ENCODE data around the gene PRPH2.
"Not testable (repeated sequence)": the region's sequence is repeated elsewhere in the genome, so short reads cannot be mapped to it uniquely, and the experiment has no call there.

PRPH2 gene

DNA sequence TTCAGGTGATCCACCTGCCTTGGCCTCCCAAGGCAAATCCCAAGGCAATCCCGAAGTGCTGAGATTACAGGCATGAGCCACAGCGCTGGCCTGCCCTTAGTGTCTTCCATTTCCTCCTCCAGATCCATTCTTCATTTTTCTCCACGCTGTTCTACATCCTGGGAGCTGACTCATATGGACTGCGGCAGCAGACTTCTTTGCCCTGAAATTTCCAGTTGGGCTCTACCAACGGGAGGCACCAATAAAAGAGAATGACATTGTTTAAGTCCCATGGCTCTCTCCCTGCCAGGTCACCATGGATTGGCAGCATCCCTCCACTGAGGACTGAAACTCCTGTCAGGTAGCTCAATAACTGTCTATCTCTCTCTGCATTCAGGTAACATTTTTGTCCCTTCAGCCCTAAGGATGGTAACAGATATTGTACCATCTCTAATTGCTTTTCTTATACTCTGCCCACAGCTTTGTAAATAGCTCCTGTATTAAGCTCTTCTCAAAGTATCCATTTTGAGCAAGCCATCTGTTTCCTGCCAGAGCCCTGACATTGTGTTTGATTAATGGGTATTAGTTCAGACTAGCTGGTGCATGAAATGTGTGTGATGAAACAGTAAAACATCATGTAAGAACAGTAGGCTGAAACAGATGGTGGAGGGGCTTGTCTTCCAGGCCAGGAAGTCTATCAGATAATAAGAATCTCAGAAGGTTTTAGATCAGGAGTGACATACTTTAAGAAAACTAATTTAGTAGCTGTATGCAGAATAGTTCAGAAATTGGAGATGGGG is 19.9 kb upstream of the PRPH2 start:
- DNase-seq (ENCODE audit: low spot score), result peak; percentile 60

DNA sequence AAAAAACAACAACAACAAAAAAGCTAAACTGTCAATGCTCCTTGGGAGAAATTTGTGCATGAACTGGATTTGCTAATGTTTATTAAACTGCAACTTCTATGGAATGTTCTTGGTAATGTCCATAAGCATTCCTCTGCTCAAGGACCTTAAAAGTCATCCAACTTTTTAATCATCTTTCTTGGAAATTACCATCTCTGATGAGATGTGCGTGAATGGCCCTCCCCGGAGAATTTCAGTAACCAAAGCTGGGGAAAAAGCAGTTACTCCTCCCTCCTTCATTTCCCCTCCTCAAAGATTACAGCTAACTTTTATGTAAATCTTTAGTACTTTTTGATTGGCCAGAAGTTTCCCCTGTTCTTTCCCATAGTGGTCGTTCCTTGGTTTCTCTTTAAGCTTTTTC is 18.3 kb upstream of the PRPH2 start:
- DNase-seq (ENCODE audit: low spot score), result no peak

DNA sequence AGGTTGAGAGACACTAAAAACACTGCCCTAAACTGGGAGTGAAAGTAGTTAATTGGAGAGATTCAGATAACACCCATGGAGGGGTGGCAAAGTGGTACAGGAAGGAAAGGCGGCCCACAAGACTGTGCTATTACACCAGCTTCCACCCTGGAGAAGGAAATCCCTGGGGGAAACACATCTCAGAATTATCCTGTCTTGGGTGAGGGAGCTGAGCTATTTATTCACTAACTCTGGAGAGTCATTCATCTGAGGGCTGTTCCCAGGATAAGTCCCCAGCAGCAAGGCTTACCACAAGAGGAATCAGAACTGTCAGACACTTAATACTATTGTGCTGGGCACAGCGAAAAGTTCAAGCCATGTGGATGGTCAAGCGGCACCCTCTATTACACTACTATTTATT is 13.6 kb upstream of the PRPH2 start:
- DNase-seq (ENCODE audit: low spot score), result peak; percentile 81

DNA sequence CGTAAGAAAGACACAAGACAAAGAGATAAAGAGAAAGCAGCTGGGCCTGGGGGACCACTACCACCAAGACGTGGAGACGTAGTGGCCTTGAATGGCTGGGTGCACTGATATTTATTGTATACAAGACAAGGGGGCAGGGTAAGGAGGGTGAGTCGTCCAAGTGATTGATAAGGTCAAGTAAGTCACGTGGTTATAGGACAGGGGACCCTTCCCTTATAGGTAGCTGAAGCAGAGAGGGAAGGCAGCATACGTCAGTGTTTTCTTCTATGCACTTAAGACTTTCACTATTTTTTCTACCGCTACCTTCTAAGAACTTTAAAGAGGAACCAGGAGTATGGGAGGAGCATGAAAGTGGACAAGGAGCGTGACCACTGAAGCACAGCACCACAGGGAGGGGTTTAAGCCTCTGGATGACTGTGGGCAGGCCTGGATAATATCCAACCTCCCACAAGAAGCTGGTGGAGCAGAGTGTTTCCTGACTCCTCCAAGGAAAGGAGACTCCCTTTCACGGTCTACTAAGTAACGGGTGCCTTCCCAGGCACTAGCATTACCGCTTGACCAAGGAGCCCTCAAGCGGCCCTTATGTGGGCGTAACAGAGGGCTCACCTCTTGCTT is 11.6 kb upstream of the PRPH2 start:
- peak; percentile 89 for DNase-seq (ENCODE audit: low spot score)

DNA sequence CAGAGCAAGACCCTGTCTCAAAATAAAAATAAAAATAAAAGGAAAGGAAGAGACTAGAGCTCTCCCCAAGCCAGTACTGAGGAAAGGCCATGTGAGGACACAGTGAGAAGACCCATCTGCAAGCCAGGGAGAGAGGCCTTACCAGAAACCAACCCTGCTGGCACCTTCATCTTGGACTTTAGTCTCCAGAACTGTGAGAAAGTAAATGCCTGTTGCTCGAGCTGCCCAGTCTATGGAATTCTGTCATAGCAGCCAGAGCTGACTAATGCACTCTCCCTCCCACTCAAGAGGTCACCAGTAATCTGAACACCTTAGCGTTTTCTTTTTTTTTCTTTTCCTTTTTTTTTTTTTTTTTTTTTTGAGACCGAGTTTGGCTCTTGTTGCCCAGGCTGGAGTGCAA is 7.3 kb upstream of the PRPH2 start:
- peak; percentile 61 for DNase-seq (ENCODE audit: low spot score)

DNA sequence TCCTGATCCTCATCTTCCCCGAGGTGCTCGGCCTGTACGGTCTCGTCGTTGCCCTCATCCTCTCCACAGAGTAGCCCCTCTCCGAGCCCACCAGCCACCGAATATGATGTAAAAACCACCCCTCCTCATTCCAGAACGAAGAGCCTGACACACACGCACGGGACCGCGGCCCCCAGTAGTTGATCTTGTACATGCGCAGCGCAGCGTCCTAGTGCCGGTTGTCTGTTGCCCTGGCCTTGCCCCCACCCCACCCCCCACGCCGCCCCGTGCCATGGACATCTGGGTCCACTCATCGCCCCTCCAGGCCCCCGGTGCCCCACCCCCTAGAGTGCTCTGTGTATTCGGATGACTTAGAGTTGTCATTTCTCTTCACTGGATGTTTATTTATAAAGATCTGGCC is 5.2 kb upstream of the PRPH2 start:
- DNase-seq (ENCODE audit: low spot score), result no peak

DNA sequence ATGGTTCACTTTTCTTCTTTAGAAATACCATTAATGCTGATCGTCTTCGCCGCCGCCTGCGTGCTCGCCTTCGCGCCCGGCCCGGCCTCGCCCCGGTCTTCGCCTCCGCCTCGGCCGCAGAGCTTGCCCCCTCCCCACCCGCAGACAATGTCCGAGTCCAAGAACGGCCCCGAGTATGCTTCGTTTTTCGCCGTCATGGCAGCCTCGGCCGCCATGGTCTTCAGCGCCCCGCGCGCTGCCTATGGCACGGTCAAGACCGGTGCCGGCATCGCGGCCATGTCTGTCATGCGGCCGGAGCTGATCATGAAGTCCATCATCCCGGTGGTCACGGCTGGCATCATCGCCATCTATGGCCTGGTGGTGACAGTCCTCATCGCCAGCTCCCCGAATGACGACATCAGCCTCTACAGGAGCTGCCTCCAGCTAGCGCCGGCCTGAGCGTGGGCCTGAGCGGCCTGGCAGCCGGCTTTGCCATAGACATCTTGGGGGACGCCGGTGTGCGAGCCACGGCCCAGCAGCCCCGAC is 4.8 kb upstream of the PRPH2 start:
- DNase-seq (ENCODE audit: low spot score), result no peak

DNA sequence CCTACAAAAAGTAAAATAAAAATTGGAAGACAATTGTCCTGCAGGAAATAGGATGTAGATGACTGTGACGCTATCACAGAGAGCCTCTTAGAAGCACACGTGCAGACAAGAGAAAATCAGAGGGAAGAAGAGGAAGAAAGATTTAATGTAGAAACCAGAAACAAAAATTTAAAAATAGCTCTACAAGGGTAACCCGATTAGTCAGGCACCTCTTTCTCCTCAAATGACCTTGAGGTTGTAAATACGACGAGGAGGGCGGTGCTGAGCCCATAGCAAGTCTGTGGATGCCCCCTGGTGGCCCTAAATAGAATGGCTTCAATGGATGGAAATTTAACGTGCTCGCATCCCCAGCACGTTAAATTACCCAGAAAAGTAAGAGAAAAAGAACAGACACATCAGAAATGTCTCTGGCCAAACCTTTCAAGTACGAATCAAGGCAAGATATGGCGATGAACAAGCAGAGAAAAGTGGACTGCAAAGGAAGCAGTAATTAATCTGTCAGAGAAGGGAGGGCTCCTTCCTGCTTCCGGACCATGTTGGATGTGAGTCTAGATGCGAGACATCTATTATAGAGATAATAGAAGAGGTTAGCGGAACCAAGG is 4.2 kb upstream of the PRPH2 start:
- peak; percentile 87 for DNase-seq (ENCODE audit: low spot score)

DNA sequence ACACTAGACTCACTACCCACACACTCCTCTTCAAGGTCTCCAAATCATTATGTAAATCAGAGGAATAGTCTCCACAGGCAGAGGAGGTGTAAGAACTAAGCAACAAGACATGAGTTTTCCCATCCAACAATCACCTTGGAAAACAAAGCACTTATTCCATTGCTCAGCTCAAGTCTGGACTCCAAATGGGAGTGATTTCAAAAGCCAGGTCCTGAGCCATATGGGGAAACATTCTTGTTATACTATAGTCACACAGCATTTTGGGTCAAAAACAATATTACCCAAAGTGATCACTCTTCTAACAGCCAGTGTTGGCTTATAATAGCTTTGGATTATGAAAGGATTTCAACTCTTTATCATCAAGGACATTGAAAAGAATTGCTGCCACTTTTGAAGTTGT is 3.6 kb upstream of the PRPH2 start:
- DNase-seq (ENCODE audit: low spot score), result no peak

DNA sequence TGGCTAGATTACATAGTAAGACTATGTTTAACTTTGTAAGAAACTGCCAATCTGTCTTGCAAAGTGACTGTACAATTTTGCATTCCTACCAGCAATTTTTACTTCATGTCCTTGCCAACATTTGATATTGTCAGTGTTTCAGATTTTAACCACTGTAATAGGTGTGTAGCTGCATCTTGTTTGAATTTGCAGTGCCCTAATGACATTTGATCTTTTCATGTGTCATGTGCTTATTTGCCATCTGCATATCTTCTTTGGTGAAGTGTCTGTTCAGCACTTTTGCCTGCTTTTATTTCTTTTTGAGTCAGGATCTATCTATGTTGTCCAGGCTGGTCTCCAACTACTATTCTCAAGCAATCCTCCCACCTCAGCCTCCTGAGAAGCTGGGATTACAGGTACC is 2.4 kb upstream of the PRPH2 start:
- DNase-seq (ENCODE audit: low spot score), result no peak

DNA sequence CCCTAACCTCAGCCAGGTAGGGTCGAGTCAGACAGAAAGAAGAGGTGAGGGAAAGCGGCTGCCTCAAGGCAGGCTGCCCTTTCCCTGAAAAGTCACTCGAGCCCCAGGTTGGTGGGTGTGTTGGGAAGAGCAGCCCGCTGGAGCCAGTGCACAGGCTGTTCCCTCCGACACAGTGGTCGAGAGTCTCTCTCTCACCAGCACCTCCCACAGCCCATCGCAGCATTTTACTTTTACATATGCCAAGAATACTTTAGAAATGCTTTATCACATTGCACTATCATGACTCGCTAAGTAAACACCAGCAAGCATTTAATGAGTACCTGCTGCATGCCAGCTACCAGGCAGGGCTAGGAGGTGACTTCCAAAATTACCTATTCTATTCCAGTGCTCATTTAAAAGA is 1.7 kb downstream of the PRPH2 start:
- peak; percentile 62 for DNase-seq (ENCODE audit: low spot score)

DNA sequence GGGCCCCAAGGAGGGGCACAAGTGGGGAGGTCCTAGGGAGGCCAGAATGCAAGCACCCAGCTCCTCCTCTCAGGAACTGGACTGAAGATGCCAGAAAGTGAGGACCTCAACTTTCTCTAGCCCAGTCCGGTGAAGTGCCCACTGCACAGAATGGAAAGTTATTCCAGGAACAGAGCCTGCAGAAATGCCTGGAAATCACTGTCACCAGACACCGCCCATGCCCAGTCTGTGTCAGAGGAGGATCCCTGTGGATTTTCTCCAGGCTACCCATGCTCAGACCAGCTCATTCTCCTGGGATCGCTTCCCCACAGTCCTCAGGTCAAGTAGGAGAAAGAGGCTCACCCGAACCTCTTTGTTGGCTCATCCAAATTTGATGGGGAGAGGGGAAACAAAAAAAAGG is 6.5 kb downstream of the PRPH2 start:
- no peak for DNase-seq (ENCODE audit: low spot score)

DNA sequence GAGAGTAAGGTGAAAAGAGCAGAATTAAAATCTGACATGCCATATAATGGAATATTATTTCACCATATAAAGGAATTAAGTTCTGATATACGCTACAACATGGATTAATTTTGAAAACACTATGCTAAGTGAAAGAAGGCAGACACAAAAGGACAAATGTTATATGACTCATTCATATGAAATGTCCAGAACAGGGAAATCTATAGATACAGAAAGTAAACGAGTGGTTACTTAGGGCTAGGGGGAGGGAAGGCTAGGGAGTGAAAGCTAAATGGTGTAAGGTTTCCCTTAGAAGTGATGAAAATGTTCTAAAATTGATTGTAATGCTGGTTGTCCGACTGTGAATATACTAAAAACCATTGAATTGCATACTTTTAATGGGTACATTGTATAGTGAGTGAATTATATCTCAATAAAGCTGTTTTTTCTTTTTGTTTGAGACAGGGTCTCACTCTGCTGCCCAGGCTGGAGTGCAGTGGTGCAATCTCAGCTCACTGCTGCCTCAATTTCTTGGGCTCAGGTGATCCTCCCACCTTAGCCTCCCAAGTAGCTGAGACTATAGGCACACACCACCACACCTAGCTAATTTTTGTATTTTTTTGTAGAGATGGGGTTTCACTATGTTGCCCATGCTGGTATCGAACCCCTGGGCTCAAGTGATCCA is 8.2 kb downstream of the PRPH2 start:
- DNase-seq (ENCODE audit: low spot score), result peak; percentile 21

DNA sequence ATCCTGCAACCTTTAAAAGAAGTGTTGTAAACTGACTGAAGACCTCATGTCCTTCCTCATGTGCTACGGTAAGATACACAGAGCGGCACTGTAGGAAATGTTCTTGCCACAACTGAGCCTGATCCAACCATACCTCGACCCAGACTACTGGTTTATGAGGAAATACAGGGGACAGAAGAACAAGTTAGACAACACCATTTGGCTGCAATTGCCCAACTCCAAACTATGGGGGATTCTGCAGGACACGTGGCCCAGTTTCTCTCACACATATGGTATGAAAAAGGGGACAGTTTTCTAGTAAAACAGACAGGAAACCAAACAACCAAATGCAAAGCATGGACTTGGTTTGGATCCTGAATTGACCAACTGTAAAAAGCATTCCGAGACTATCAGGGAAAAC is 10.5 kb downstream of the PRPH2 start:
- DNase-seq (ENCODE audit: low spot score), result no peak

DNA sequence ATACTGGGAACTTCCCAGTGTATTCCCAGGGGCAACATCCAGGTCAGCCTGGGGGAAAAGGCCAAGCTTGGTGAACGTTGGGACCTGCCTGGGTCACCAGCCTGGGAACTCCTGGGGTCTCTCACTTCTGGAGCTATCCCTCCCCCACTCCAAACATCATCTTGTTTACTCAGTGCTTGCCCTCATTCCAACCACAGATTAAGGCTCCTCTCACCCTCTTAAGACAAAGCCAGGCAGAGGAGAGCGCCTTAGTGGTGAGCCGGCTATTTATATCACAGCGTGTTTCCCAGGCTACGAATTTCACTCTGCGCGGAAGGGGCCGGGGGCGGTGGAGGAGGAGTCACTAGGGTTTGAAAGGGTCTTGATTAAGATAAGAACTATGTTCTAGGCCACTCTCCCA is 12.1 kb downstream of the PRPH2 start:
- no peak for DNase-seq (ENCODE audit: low spot score)

DNA sequence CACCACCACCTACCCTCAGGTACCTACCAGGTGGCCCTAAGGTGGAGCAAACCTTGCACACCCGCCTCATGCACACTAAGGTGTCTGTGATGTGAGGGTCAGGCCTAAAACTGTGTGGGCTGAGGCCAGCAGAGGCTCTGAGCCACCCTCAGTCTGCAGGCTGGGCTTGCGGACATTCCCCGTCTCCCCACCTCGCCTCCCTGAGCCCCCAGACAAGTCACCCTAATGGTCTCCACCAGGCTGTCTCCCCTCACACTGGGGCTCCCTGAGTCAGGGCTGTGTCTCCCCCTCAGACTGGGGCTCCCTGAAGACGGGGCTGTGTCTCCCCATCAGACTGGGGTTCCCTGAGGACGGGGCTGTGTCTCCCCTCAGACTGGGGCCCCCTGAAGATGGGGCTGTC is 12.5 kb downstream of the PRPH2 start:
- DNase-seq (ENCODE audit: low spot score), result no peak

DNA sequence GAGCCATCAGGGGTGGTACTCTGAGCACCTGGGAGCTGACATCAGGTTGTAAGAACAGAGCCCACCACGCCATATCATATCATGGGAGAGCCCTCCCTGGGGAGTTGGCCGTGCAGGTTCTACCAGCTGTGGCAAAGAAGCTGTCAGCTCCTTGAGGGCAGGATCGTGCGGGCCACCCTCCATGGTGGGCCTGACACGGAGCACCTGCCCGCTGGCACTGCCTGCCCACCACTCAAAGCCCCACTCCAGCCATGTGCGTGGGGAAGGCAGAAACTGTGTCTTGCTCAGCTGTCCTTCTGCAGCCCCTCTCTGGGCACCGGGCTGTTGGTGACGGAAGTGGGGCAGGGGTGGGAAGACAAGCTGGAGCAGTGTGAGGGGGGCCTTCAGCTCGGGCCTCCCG is 14.3 kb downstream of the PRPH2 start:
- DNase-seq (ENCODE audit: low spot score), result no peak

DNA sequence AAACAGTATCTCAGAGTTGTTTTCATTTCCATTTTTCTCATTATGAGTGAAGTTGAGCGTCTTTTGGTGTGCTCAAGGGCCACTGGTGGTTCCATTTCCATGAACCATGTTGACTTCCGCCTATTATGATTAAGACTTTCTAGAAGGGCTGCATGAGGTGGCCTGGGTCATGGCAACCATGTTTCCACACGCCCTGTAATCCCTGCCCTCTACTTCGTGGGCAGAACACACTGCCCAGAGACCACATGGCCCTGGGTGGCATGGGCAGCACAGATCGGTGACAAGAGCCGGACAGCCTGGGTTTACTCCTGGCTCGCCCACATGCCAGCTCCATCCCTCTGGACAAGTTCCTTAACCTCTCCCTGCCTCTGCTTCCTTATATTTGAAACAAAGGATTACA is 14.8 kb downstream of the PRPH2 start:
- DNase-seq (ENCODE audit: low spot score), result no peak

DNA sequence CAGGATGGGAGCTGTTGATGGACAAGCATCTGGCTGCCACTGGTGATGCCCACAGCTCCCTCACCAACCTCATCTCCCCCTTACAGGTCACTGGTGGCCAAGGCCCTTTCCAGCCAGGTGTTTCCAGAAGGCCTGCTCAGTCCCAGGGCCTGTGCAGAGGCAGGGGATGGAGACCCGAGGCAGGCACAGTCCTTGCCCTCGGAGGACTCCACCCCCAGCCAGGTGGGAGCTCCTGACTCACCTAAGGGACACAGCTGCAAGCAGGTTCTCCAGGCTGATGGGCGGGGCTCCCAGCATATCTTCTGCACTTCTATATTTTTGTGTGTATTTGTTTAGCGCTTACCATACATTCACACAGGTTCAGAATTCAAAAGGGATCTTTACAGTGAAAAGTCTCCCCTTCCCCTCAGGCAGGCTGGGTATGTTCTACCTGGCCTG is 17.4 kb downstream of the PRPH2 start:
- no peak for DNase-seq (ENCODE audit: low spot score)

DNA sequence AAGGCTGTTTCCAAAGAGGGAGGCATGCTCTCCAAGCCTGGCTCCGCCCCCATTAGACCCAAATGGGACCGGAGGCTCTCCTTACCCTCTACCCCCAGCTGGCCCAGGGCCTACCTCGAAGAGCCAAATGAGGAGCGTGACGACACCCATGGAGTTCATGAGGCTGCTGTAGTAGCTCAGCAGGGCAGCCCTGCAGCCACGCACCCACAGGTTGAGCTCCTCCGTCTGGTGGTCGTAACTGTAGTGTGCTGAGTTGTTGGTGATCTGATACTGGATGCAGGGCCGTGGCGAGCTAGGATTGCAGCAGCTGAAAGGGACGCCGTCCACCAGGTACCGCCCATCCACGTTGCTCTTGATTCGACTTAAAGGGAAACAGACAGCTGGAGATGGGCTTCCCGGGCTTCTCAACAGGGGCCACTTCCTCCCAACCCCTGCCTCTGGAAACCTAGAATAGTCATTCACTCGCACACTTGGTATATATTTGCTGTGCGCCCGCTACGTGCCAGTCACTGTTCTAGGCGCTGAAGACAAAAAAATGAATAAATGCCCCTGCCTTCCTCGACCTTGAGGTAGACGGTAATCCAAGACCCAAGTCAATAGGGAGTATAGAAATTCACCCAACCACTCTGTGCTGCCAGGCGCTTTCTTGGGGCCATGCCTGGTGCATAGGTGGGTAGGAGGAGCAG is 18.0 kb downstream of the PRPH2 start:
- DNase-seq (ENCODE audit: low spot score), result no peak

DNA sequence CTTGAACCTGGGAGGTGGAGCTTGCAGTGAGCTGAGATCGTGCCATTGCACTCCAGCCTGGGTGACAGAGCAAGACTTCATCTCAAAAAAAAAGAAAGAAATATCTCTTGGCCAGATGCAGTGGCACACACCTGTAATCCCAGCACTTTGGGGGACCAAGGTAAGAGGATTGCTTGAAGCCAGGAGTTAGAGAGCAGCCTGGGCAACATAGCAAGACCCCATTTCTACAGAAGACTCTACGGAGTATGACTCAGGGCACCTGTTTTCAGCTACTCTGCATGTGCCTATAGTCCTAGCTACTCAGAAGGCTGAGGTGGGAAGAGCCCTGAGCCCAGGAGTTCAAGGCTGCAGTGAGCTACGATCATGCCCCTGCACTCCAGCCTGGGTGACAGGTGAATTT is 19.6 kb downstream of the PRPH2 start:
- not testable (repeated sequence) for DNase-seq (ENCODE audit: low spot score)

DNA sequence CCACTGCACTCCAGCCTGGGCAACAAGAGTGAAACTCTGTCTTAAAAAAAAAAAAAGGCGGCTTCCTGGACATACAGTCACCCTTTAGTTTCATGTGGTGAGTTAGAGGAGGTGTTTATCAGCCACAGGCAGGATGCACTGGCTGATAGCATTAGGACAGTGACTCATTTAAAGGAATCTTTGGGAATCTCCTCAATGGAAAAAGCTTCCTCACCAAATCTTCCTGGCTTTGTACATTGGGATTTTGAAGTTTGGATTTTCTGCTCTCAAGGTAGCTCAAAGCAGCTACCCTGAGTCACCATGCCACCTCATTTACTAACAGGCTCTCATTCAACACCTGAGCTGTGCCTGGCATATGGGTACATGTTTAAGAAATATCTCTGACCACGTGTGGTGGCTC is 20.2 kb downstream of the PRPH2 start:
- peak; percentile 96 for DNase-seq (ENCODE audit: low spot score)
